Measurements from ENCODE around the gene RALA. TPM values are rescaled to one million over a fixed set of nuclear protein-coding genes. Genes with fewer than 3 reads are reported as not detected.

The RALA gene
- total RNA-seq, 1 donor from 2014 or later, result 23.8 TPM

GRCh38 chr7:39583539-39583938 is 39.8 kb upstream of the RALA start:
- no peak overlapping the region for H3K4me3 ChIP-seq (ENCODE audit: low read depth, low read length)
- TF ChIP-seq CTCF (conservative IDR thresholded peaks at IDR 0.05; ENCODE audit: low read depth, low read length), result no peak
- DNase-seq (ENCODE audit: low read depth), result no peak

- H3K4me3 ChIP-seq (ENCODE audit: low read depth, low read length), result no peak overlapping the region
- DNase-seq (ENCODE audit: low read depth), result no peak
- TF ChIP-seq CTCF (conservative IDR thresholded peaks at IDR 0.05; ENCODE audit: low read depth, low read length), result no peak
Observed at GRCh38 chr7:39587393-39587792, 36.0 kb upstream of the RALA start.

- H3K4me3 ChIP-seq (ENCODE audit: low read depth, low read length), result no peak overlapping the region
- TF ChIP-seq CTCF (conservative IDR thresholded peaks at IDR 0.05; ENCODE audit: low read depth, low read length), result no peak
- no peak for DNase-seq (ENCODE audit: low read depth)
Observed at GRCh38 chr7:39588416-39588815, 35.0 kb upstream of the RALA start.

- DNase-seq (ENCODE audit: low read depth), result peak; percentile 46
- H3K4me3 ChIP-seq (ENCODE audit: low read depth, low read length), result no peak overlapping the region
- TF ChIP-seq CTCF (conservative IDR thresholded peaks at IDR 0.05; ENCODE audit: low read depth, low read length), result no peak
Observed at GRCh38 chr7:39589323-39590111, 33.9 kb upstream of the RALA start.

GRCh38 chr7:39592586-39592985 is 30.8 kb upstream of the RALA start:
- DNase-seq (ENCODE audit: low read depth), result peak; percentile 52
- no peak overlapping the region for H3K4me3 ChIP-seq (ENCODE audit: low read depth, low read length)
- no peak for TF ChIP-seq CTCF (conservative IDR thresholded peaks at IDR 0.05; ENCODE audit: low read depth, low read length)

GRCh38 chr7:39594988-39595620 is 28.3 kb upstream of the RALA start:
- no peak overlapping the region for H3K4me3 ChIP-seq (ENCODE audit: low read depth, low read length)
- TF ChIP-seq CTCF (conservative IDR thresholded peaks at IDR 0.05; ENCODE audit: low read depth, low read length), result no peak
- DNase-seq (ENCODE audit: low read depth), result no peak

All from epithelial cell of proximal tubule (primary cell).